Measurements from ENCODE around the gene CAPN2. TPM values are rescaled to one million over a fixed set of nuclear protein-coding genes. Genes with fewer than 3 reads are reported as not detected.

The CAPN2 gene
- total RNA-seq, 1 donor from 2014 or later = 72.6 TPM

GRCh38 chr1:223713546-223714420 is 1.4 kb downstream of the CAPN2 start:
- no peak for ATAC-seq (ENCODE audit: poor library complexity)
- no peak for DNase-seq
- intact Hi-C loops (cut with DNase I) = loop anchor here (5.0 kb wide), 1 partner anchor 34 kb away; no protein-coding TSS in a partner anchor

- ATAC-seq (ENCODE audit: poor library complexity) = no peak
- no peak for DNase-seq
- intact Hi-C loops (cut with DNase I) = loop anchor here (5.0 kb wide), 1 partner anchor 33 kb away; no protein-coding TSS in a partner anchor
Measured at GRCh38 chr1:223714421-223714724, 2.0 kb downstream of the CAPN2 start.

- ATAC-seq (ENCODE audit: poor library complexity) = no peak
- no peak for DNase-seq
- intact Hi-C loops (cut with DNase I) = loop anchor here (5.0 kb wide), 1 partner anchor 32 kb away; no protein-coding TSS in a partner anchor
Measured at GRCh38 chr1:223714849-223715603, 2.7 kb downstream of the CAPN2 start.

- intact Hi-C loops (cut with DNase I) = no loop called here
- DNase-seq (no peak), ATAC-seq (ENCODE audit: poor library complexity) (no peak)
Measured at GRCh38 chr1:223715604-223716172, 3.3 kb downstream of the CAPN2 start.

- no peak for DNase-seq
- no peak for ATAC-seq (ENCODE audit: poor library complexity)
- intact Hi-C loops (cut with DNase I) = no loop called here
Measured at GRCh38 chr1:223716302-223716862, 4.0 kb downstream of the CAPN2 start.

GRCh38 chr1:223717123-223717522 is 4.8 kb downstream of the CAPN2 start:
- intact Hi-C loops (cut with DNase I) = no loop called here
- ATAC-seq (ENCODE audit: poor library complexity) (no peak), DNase-seq (no peak)

GRCh38 chr1:223717695-223718363 is 5.5 kb downstream of the CAPN2 start:
- no peak for ATAC-seq (ENCODE audit: poor library complexity)
- intact Hi-C loops (cut with DNase I) = no loop called here

GRCh38 chr1:223718850-223719249 is 6.5 kb downstream of the CAPN2 start:
- DNase-seq (no peak), ATAC-seq (ENCODE audit: poor library complexity) (no peak)
- intact Hi-C loops (cut with DNase I) = no loop called here

More at GRCh38 chr1:223717695-223718363, 5.5 kb downstream of the CAPN2 start:
- no peak for DNase-seq

- DNase-seq (no peak), ATAC-seq (ENCODE audit: poor library complexity) (no peak)
- intact Hi-C loops (cut with DNase I) = no loop called here
Measured at GRCh38 chr1:223720971-223721591, 8.7 kb downstream of the CAPN2 start.

- ATAC-seq (ENCODE audit: poor library complexity) (no peak), DNase-seq (no peak)
- intact Hi-C loops (cut with DNase I) = no loop called here
Measured at GRCh38 chr1:223721658-223722607, 9.6 kb downstream of the CAPN2 start.

- DNase-seq (no peak), ATAC-seq (ENCODE audit: poor library complexity) (no peak)
- intact Hi-C loops (cut with DNase I) = no loop called here
Measured at GRCh38 chr1:223723351-223723904, 11.1 kb downstream of the CAPN2 start.

- ATAC-seq (ENCODE audit: poor library complexity) (no peak), DNase-seq (no peak)
- intact Hi-C loops (cut with DNase I) = no loop called here
Measured at GRCh38 chr1:223724376-223724775, 12.0 kb downstream of the CAPN2 start.

- ATAC-seq (ENCODE audit: poor library complexity) = no peak
- DNase-seq = no peak
- intact Hi-C loops (cut with DNase I) = no loop called here
Measured at GRCh38 chr1:223725578-223725977, 13.2 kb downstream of the CAPN2 start.

- DNase-seq (peak; percentile 85), ATAC-seq (ENCODE audit: poor library complexity) (peak; percentile 87)
- intact Hi-C loops (cut with DNase I) = no loop called here
Measured at GRCh38 chr1:223726380-223727001, 14.2 kb downstream of the CAPN2 start.

- ATAC-seq (ENCODE audit: poor library complexity) (no peak), DNase-seq (no peak)
- intact Hi-C loops (cut with DNase I) = no loop called here
Measured at GRCh38 chr1:223727541-223727940, 15.2 kb downstream of the CAPN2 start.

GRCh38 chr1:223729906-223730305 is 17.6 kb downstream of the CAPN2 start:
- intact Hi-C loops (cut with DNase I) = no loop called here
- ATAC-seq (ENCODE audit: poor library complexity) (no peak), DNase-seq (no peak)
